ENCODE data around the gene PPP6R1. TPM values are rescaled to one million over a fixed set of nuclear protein-coding genes. Genes with fewer than 3 reads are reported as not detected.

Gene PPP6R1
- total RNA-seq, 1 experiment from 2014 or later: 79.7 TPM

DNA sequence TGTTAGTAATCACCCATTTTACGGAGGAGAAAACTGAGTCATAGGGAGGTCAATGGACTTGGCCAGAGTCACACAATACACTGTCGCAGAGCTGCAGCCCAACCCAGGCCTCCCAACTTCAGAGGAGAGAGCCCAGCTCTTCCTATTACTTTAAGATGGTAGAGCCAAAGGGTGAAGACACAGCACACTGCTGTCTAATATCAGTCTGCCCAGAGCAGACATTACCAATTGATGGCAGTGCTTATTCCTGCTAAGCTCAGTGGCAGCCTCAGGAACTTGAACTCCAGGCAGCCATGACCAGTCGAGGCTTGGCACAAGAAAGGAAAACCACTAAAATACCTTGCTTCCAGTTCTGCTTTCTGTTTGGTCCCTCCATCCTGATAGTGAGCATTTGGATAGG is 47.9 kb upstream of the PPP6R1 start:
- Histone ChIP-seq H3K56ac (ENCODE audit: insufficient read length, low read depth, low read length) (no peak overlapping the region), H2AK5ac (ENCODE audit: insufficient read length, low read length) (no peak overlapping the region), H2BK5ac (ENCODE audit: insufficient read length, low read length) (no peak overlapping the region), H2BK120ac (ENCODE audit: low read depth, low read length, poor library complexity, severe bottlenecking) (no peak overlapping the region), H2BK12ac (ENCODE audit: insufficient read length, low read depth, low read length) (no peak overlapping the region), H3K18ac (ENCODE audit: insufficient read length, low read depth, low read length) (no peak overlapping the region), H3K9ac (ENCODE audit: extremely low read depth, insufficient read length, low read length) (no peak overlapping the region), H2AFZ (ENCODE audit: low read length) (no peak overlapping the region), H3K4ac (ENCODE audit: low read depth, low read length) (no peak overlapping the region), H3K4me2 (ENCODE audit: insufficient read depth, insufficient read length, low read length) (no peak overlapping the region), H3T11ph (ENCODE audit: low read length) (no peak overlapping the region), H4K20me1 (ENCODE audit: control insufficient read depth, insufficient read depth, insufficient read length) (no peaks in the 10 kb centered on the region), H3K4me1 (ENCODE audit: insufficient read depth, low read length) (peaks cover 3% of the 10 kb centered on the region; the same call in 1 of the 2 replicates), H3K23ac (ENCODE audit: insufficient read length, low read depth, low read length) (no peak overlapping the region), H3K23me2 (ENCODE audit: insufficient read length, low read depth, low read length, poor library complexity, severe bottlenecking) (no peaks in the 10 kb centered on the region), H4K8ac (replicated peaks; ENCODE audit: insufficient read length, low read depth, low read length) (no peak overlapping the region), H3K79me2 (ENCODE audit: insufficient read depth, low read length) (no peaks in the 10 kb centered on the region), H2BK15ac (ENCODE audit: low read depth, low read length) (no peak overlapping the region), H4K5ac (ENCODE audit: insufficient read length, low read depth, low read length) (no peak overlapping the region), H4K91ac (ENCODE audit: insufficient read length, low read depth, low read length) (no peak overlapping the region), H3K27me3 (ENCODE audit: insufficient read depth, low read length) (no peaks in the 10 kb centered on the region), H3K79me1 (ENCODE audit: insufficient read depth, low read depth, low read length, poor library complexity, severe bottlenecking) (no peaks in the 10 kb centered on the region), H3K14ac (ENCODE audit: insufficient read depth, low read length) (no peak overlapping the region), H3K27ac (ENCODE audit: insufficient read length, low read depth, low read length) (no peak overlapping the region), H3K9me3 (ENCODE audit: control insufficient read depth, low read depth, low read length) (no peaks in the 10 kb centered on the region), H2BK20ac (ENCODE audit: low read depth, low read length, poor library complexity, severe bottlenecking) (no peak overlapping the region)
- Mint-ChIP-seq H3K4me1 (peaks cover 5 to 13% of the 10 kb centered on the region in 2 experiments), H3K4me3 (no peak overlapping the region), H3K36me3 (ENCODE audit: insufficient read depth in 1 of 3, low read depth in 3 of 3) (peaks cover 46 to 68% (median 67%) of the 10 kb centered on the region in 3 experiments; a peak in 6 of 7 replicates), H3K9me3 (no peaks in the 10 kb centered on the region), H3K27ac (peak overlapping the region in 2 of 3 experiments; percentile 44 to 61; a peak in 2 of 7 replicates), H3K27me3 (ENCODE audit: low read depth) (no peaks in the 10 kb centered on the region)
- TF ChIP-seq, protein P1, sequence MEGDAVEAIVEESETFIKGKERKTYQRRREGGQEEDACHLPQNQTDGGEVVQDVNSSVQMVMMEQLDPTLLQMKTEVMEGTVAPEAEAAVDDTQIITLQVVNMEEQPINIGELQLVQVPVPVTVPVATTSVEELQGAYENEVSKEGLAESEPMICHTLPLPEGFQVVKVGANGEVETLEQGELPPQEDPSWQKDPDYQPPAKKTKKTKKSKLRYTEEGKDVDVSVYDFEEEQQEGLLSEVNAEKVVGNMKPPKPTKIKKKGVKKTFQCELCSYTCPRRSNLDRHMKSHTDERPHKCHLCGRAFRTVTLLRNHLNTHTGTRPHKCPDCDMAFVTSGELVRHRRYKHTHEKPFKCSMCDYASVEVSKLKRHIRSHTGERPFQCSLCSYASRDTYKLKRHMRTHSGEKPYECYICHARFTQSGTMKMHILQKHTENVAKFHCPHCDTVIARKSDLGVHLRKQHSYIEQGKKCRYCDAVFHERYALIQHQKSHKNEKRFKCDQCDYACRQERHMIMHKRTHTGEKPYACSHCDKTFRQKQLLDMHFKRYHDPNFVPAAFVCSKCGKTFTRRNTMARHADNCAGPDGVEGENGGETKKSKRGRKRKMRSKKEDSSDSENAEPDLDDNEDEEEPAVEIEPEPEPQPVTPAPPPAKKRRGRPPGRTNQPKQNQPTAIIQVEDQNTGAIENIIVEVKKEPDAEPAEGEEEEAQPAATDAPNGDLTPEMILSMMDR (conservative IDR thresholded peaks at IDR 0.05): no peak
- DNase-seq: no peak
- no CpG with 5 or more reads among the region's 3 CpGs for WGBS (ENCODE audit: extremely low coverage, insufficient read length, low lambda C conversion rate)

All from H9 (cell line).